Fibroblast of lung (primary cell): ENCODE measurements around the gene TRPC1. TPM values are rescaled to one million over a fixed set of nuclear protein-coding genes. Genes with fewer than 3 reads are reported as not detected.
A peak's percentile ranks its signal among the peaks of the same experiment; 100 is the strongest.

Experiments used
- DNase-seq, 2 donors: peaks; one replicate each; pipeline versions ENCODE4 v3.0.0 to v3.0.0-alpha.2; 2010; ENCODE audit warnings: low read depth in 2 of 2
- H2AFZ ChIP-seq: 2 replicates; pipeline ENCODE4 v1.5.1; 2012; ENCODE audit warnings: low read length, control low read depth, inconsistent platforms
- H3K27ac ChIP-seq: 2 replicates; pipeline ENCODE4 v1.5.1; 2011; ENCODE audit warnings: low read length, control low read depth; ENCODE audit not compliant: insufficient read depth
- H3K27me3 ChIP-seq: 2 replicates; pipeline ENCODE4 v1.5.1; 2011; ENCODE audit warnings: mild to moderate bottlenecking, low read length; ENCODE audit not compliant: control insufficient read depth, insufficient read depth
- H3K36me3 ChIP-seq: 2 replicates; pipeline ENCODE4 v1.5.1; 2011; ENCODE audit warnings: low read length; ENCODE audit not compliant: control insufficient read depth, insufficient read depth
- H3K4me1 ChIP-seq: 2 replicates; pipeline ENCODE4 v1.5.1; 2011; ENCODE audit warnings: low read length; ENCODE audit not compliant: control insufficient read depth, insufficient read depth; ENCODE audit errors: extremely low read depth
- H3K4me2 ChIP-seq: 2 replicates; pipeline ENCODE4 v1.5.1; 2011; ENCODE audit warnings: low read length, control low read depth; ENCODE audit not compliant: insufficient read depth; ENCODE audit errors: extremely low read depth
- H3K4me3 ChIP-seq, 4 experiments: fragments of 200-600 bp in 1 of 4; sonication (generic) in 1 of 4; replicated peaks in 1 of 4; 2 replicates each; pipeline ENCODE4 v1.5.1; 2011 to 2016; ENCODE audit warnings: low read length in 4 of 4, low read depth in 3 of 4, mild to moderate bottlenecking in 3 of 4, control low read depth in 2 of 4, inconsistent platforms in 1 of 4, mixed read lengths in 1 of 4; ENCODE audit not compliant: insufficient read depth in 1 of 4; ENCODE audit errors: control extremely low read depth in 1 of 4
- H3K79me2 ChIP-seq: 2 replicates; pipeline ENCODE4 v1.5.1; 2012; ENCODE audit warnings: mild to moderate bottlenecking, low read length, inconsistent platforms; ENCODE audit not compliant: control insufficient read depth, insufficient read depth
- H3K9ac ChIP-seq: 2 replicates; pipeline ENCODE4 v1.5.1; 2011; ENCODE audit warnings: mild to moderate bottlenecking, low read length, control low read depth; ENCODE audit not compliant: insufficient read depth
- H3K9me3 ChIP-seq: 2 replicates; pipeline ENCODE4 v1.5.1; 2012; ENCODE audit warnings: low read depth, low read length; ENCODE audit not compliant: control insufficient read depth, insufficient read depth
- H4K20me1 ChIP-seq: 2 replicates; pipeline ENCODE4 v1.5.1; 2011; ENCODE audit warnings: low read length; ENCODE audit not compliant: control insufficient read depth, insufficient read depth; ENCODE audit errors: extremely low read depth
- CTCF ChIP-seq, 2 donors: IDR thresholded peaks in 1 of 2; conservative IDR thresholded peaks in 1 of 2; 1 replicate in 1 of 2; 2 replicates in 1 of 2; pipeline ENCODE4 v1.5.1; 2011 to 2012; ENCODE audit warnings: low read length in 2 of 2, control low read depth in 1 of 2, inconsistent platforms in 1 of 2, low read depth in 1 of 2, mild to moderate bottlenecking in 1 of 2
- EZH2 ChIP-seq: IDR thresholded peaks from 2 replicates; pipeline ENCODE4 v1.5.1; 2012; ENCODE audit warnings: low read length, control low read depth, mild to moderate bottlenecking; ENCODE audit errors: missing control alignments
- polyA plus RNA-seq, 2 donors: library from polyadenylated mRNA; depleted of rRNA in 1 of 2; stranded (reverse) in 1 of 2; unstranded in 1 of 2; fragments of >200 nt; gene quantifications; 2 replicates each; pipeline ENCODE4 v1.2.1, GENCODE V29; 2011 to 2012; ENCODE audit warnings: missing spikeins in 1 of 2
- total RNA-seq: library from RNA; depleted of rRNA; stranded (reverse); fragments of >200 nt; gene quantifications from 2 replicates; pipeline ENCODE4 v1.2.1, GENCODE V29; 2014

The TRPC1 gene
- total and polyA plus RNA-seq, 2 donors (not counting 1 experiment from before 2014, with no cell fraction given), result 13.0 to 43.1 TPM

GRCh38 chr3:142850395-142851023 lies 126.7 kb downstream of the TRPC1 start:
- no peak overlapping the region for H3K4me2 ChIP-seq
- no peak overlapping the region for H3K27ac ChIP-seq
- DNase-seq, result peak; percentile 91 to 97
- no peak overlapping the region for H3K9ac ChIP-seq
- no peaks in the 10 kb centered on the region for H3K79me2 ChIP-seq
- no peaks in the 10 kb centered on the region for H3K4me1 ChIP-seq
- H3K9me3 ChIP-seq, result no peaks in the 10 kb centered on the region
- H3K27me3 ChIP-seq, result no peaks in the 10 kb centered on the region
- TF ChIP-seq EZH2, result no peak
- no peak for TF ChIP-seq CTCF (conservative IDR thresholded peaks at IDR 0.05 in 1 of 2, IDR thresholded peaks at IDR 0.05 in 1 of 2; ENCODE audit: low read depth in 1 of 2, low read length in 2 of 2)
- no peak overlapping the region for H2AFZ ChIP-seq
- H3K4me3 ChIP-seq, result no peak overlapping the region
- no peaks in the 10 kb centered on the region for H4K20me1 ChIP-seq
- no peaks in the 10 kb centered on the region for H3K36me3 ChIP-seq

- Histone ChIP-seq H3K9ac (no peak overlapping the region), H4K20me1 (no peaks in the 10 kb centered on the region), H2AFZ (no peak overlapping the region), H3K4me1 (no peaks in the 10 kb centered on the region), H3K4me3 (no peak overlapping the region), H3K4me2 (no peak overlapping the region), H3K36me3 (no peaks in the 10 kb centered on the region), H3K79me2 (no peaks in the 10 kb centered on the region), H3K27me3 (no peaks in the 10 kb centered on the region), H3K27ac (no peak overlapping the region), H3K9me3 (no peaks in the 10 kb centered on the region)
- no peak for DNase-seq
- TF ChIP-seq EZH2 (no peak), CTCF (conservative IDR thresholded peaks at IDR 0.05 in 1 of 2, IDR thresholded peaks at IDR 0.05 in 1 of 2; ENCODE audit: low read depth in 1 of 2, low read length in 2 of 2) (no peak)
Observed at GRCh38 chr3:142852009-142852408, 128.2 kb downstream of the TRPC1 start.

GRCh38 chr3:142853270-142854168 lies 129.7 kb downstream of the TRPC1 start:
- Histone ChIP-seq H3K79me2 (no peaks in the 10 kb centered on the region), H3K9ac (no peak overlapping the region), H3K27me3 (no peaks in the 10 kb centered on the region), H3K4me3 (no peak overlapping the region), H3K27ac (no peak overlapping the region), H3K4me1 (no peaks in the 10 kb centered on the region), H3K4me2 (no peak overlapping the region), H4K20me1 (no peaks in the 10 kb centered on the region), H3K9me3 (no peaks in the 10 kb centered on the region), H3K36me3 (no peaks in the 10 kb centered on the region), H2AFZ (no peak overlapping the region)
- TF ChIP-seq EZH2 (no peak), CTCF (conservative IDR thresholded peaks at IDR 0.05 in 1 of 2, IDR thresholded peaks at IDR 0.05 in 1 of 2; ENCODE audit: low read depth in 1 of 2, low read length in 2 of 2) (no peak)
- DNase-seq, result peak in 1 of 2 donors; percentile 81
